HCT116 (cell line): ENCODE measurements around the gene RAB4B. TPM values are rescaled to one million over a fixed set of nuclear protein-coding genes. Genes with fewer than 3 reads are reported as not detected.
A peak's percentile ranks its signal among the peaks of the same experiment; 100 is the strongest.

ENCODE experiments used
- ATAC-seq: fragments of 200-7000 bp; cut with Tn5 transposase; 2 replicates; pipeline ENCODE4 v1.9.1; 2020; ENCODE audit warnings: mild to moderate bottlenecking, moderate library complexity
- BruUV-seq: library from RNA; stranded (reverse); fragments of 400-500 nt; replicated peaks from 2 replicates; lab custom pipeline; 2021; lab: Mats Ljungman, UMichigan
- CTCF ChIA-PET: fragments of 300-600 bp; sonication (Branson Sonifier 250); formaldehyde crosslinking; loops from one replicate; lab custom pipeline; 2021; ENCODE audit warnings: antibody characterized with exemption; lab: Charles Lee
- POLR2A ChIA-PET: fragments of 300-600, 350-600 bp; sonication (Branson Sonifier 250); formaldehyde crosslinking; loops from one replicate; lab custom pipeline; 2021; ENCODE audit warnings: antibody characterized with exemption; lab: Charles Lee
- RAD21 ChIA-PET, 2 experiments: fragments of 300-600 bp; sonication (Branson Sonifier 250); formaldehyde crosslinking; loops; one replicate each; lab custom pipeline; 2023; ENCODE audit warnings: low total read pairs in 2 of 2; ENCODE audit not compliant: uncharacterized antibody in 2 of 2, unreplicated experiment in 2 of 2, low non-redundant PET in 1 of 2; lab: Charles Lee
- DNase-seq: peaks from one replicate; pipeline ENCODE4 v3.0.0-alpha.2; 2010; ENCODE audit warnings: low read depth, low spot score
- H2AFZ ChIP-seq: fragments of 200-600 bp; shearing (Covaris generic), sonication (generic); 2 replicates; pipeline ENCODE4 v1.6.1; 2017; ENCODE audit warnings: low read depth, mixed run types, mixed read lengths, antibody characterized with exemption, low read length; ENCODE audit not compliant: poor library complexity, severe bottlenecking
- H3K27ac ChIP-seq: 2 replicates; pipeline ENCODE4 v1.5.1; 2012; ENCODE audit warnings: low read depth, low read length
- H3K27me3 ChIP-seq: fragments of 200-600 bp; sonication (generic); 2 replicates; pipeline ENCODE4 v1.6.1; 2016; ENCODE audit warnings: mixed run types, low read length, mixed read lengths; ENCODE audit not compliant: insufficient read depth
- H3K36me3 ChIP-seq, 2 experiments: fragments of 200-500 bp in 1 of 2; fragments of 200-600 bp in 1 of 2; sonication (Bioruptor generic) in 1 of 2; sonication (generic) in 1 of 2; 2 replicates each; pipeline versions ENCODE4 v1.5.1 to v1.6.1; 2014 to 2016; ENCODE audit warnings: low read length in 2 of 2, inconsistent platforms in 1 of 2, mixed read lengths in 1 of 2, mixed run types in 1 of 2; ENCODE audit not compliant: insufficient read depth in 2 of 2, control insufficient read depth in 1 of 2
- H3K4me1 ChIP-seq, 2 experiments: fragments of 200-600 bp in 1 of 2; sonication (generic) in 1 of 2; 2 replicates each; pipeline versions ENCODE4 v1.5.1 to v1.6.1; 2012 to 2017; ENCODE audit warnings: low read length in 2 of 2, inconsistent platforms in 1 of 2, mild to moderate bottlenecking in 1 of 2, mixed read lengths in 1 of 2, mixed run types in 1 of 2, moderate library complexity in 1 of 2; ENCODE audit not compliant: insufficient read depth in 2 of 2, control insufficient read depth in 1 of 2
- H3K4me2 ChIP-seq: fragments of 200-600 bp; sonication (generic); 2 replicates; pipeline ENCODE4 v1.6.1; 2017; ENCODE audit warnings: mixed run types, low read length, mixed read lengths
- H3K4me3 ChIP-seq, 2 experiments: fragments of 200-600 bp in 1 of 2; sonication (generic) in 1 of 2; replicated peaks in 1 of 2; 2 replicates each; pipeline ENCODE4 v1.5.1; 2011 to 2016; ENCODE audit warnings: low read length in 2 of 2, control low read depth in 1 of 2, low read depth in 1 of 2, mild to moderate bottlenecking in 1 of 2, mixed read lengths in 1 of 2, mixed run types in 1 of 2
- H3K79me2 ChIP-seq: fragments of 200-600 bp; sonication (generic); 2 replicates; pipeline ENCODE4 v1.6.1; 2017; ENCODE audit warnings: mild to moderate bottlenecking, mixed run types, low read length, moderate library complexity, mixed read lengths; ENCODE audit not compliant: insufficient read depth
- H3K9ac ChIP-seq: fragments of 200-600 bp; sonication (generic); 2 replicates; pipeline ENCODE4 v1.6.1; 2016; ENCODE audit warnings: low read length, mixed read lengths
- H3K9me2 ChIP-seq: fragments of 200-600 bp; sonication (generic), shearing (Covaris generic); 2 replicates; pipeline ENCODE4 v1.6.1; 2017; ENCODE audit warnings: mixed run types, mild to moderate bottlenecking, moderate library complexity; ENCODE audit not compliant: insufficient read depth
- H3K9me3 ChIP-seq, 2 experiments: fragments of 200-500 bp in 1 of 2; fragments of 200-600 bp in 1 of 2; sonication (Bioruptor generic) in 1 of 2; sonication (generic) in 1 of 2; 2 replicates each; pipeline ENCODE4 v1.6.1; 2014 to 2017; ENCODE audit warnings: low read length in 2 of 2, mixed read lengths in 2 of 2, inconsistent platforms in 1 of 2, low read depth in 1 of 2, mild to moderate bottlenecking in 1 of 2, mixed run types in 1 of 2, moderate library complexity in 1 of 2; ENCODE audit not compliant: control insufficient read depth in 1 of 2, insufficient read depth in 1 of 2
- H4K20me1 ChIP-seq: fragments of 200-600 bp; sonication (generic), shearing (Covaris generic); 2 replicates; pipeline ENCODE4 v1.6.1; 2017; ENCODE audit warnings: mixed run types, mild to moderate bottlenecking, moderate library complexity; ENCODE audit not compliant: insufficient read depth
- CBX3 ChIP-seq: IDR thresholded peaks from 2 replicates; pipeline ENCODE4 v1.6.1; 2012; ENCODE audit warnings: low read depth
- EGR1 ChIP-seq: IDR thresholded peaks from 2 replicates; pipeline ENCODE4 v1.6.1; 2012; ENCODE audit warnings: low read depth
- EZH2phosphoT487 ChIP-seq: fragments of 200-600 bp; IDR thresholded peaks from 2 replicates; pipeline ENCODE4 v1.6.1; 2018; ENCODE audit warnings: antibody characterized with exemption, borderline replicate concordance
- FOSL1 ChIP-seq: IDR thresholded peaks from 2 replicates; pipeline ENCODE4 v1.6.1; 2012; ENCODE audit warnings: low read depth
- JUND ChIP-seq: IDR thresholded peaks from 2 replicates; pipeline ENCODE4 v1.6.1; 2012
- POLR2A ChIP-seq: IDR thresholded peaks from 2 replicates; pipeline ENCODE4 v1.7.0; 2011; ENCODE audit warnings: borderline replicate concordance; ENCODE audit not compliant: insufficient read depth, insufficient read length; ENCODE audit errors: extremely low read depth
- POLR2AphosphoS5 ChIP-seq: IDR thresholded peaks from 2 replicates; pipeline ENCODE4 v1.6.1; 2011; ENCODE audit warnings: mild to moderate bottlenecking, low read depth, low read length, moderate library complexity
- RAD21 ChIP-seq: IDR thresholded peaks from 2 replicates; pipeline ENCODE4 v1.6.1; 2012; ENCODE audit warnings: low read depth, mild to moderate bottlenecking
- SP1 ChIP-seq: IDR thresholded peaks from 2 replicates; pipeline ENCODE4 v1.6.1; 2012; ENCODE audit warnings: low read depth
- TCF7L2 ChIP-seq: IDR thresholded peaks from 2 replicates; pipeline ENCODE4 v1.7.0; 2011; ENCODE audit warnings: borderline replicate concordance, inconsistent platforms; ENCODE audit not compliant: insufficient read depth, insufficient read length; ENCODE audit errors: extremely low read depth
- YY1 ChIP-seq: IDR thresholded peaks from 2 replicates; pipeline ENCODE4 v1.6.1; 2011; ENCODE audit warnings: low read length, low read depth, moderate library complexity, mild to moderate bottlenecking; ENCODE audit not compliant: insufficient replicate concordance; ENCODE audit errors: extremely low read depth
- ZFX ChIP-seq: fragments of 450-650 bp; IDR thresholded peaks from 2 replicates; pipeline ENCODE4 v1.6.1; 2017
- ZNF274 ChIP-seq: fragments of 200-500 bp; sonication (Bioruptor generic); IDR thresholded peaks from 2 replicates; pipeline ENCODE4 v1.6.1; 2014; ENCODE audit warnings: mild to moderate bottlenecking, low read depth, low read length, inconsistent platforms
- intact Hi-C: fragments of 100-400 bp; cut with micrococcal nuclease; formaldehyde crosslinking; loops from 2 replicates; pipeline ENCODE4 v1.10.0; 2022
- total RNA-seq: library from RNA; stranded (reverse); gene quantifications from one replicate; pipeline ENCODE4 v1.2.1, GENCODE V29; 2021; ENCODE audit not compliant: unreplicated experiment
- TF ChIP-seq, protein P1 (sequence below): IDR thresholded peaks from 2 replicates; pipeline ENCODE4 v1.6.1; 2012
- TF ChIP-seq, protein P2 (sequence below): IDR thresholded peaks from 2 replicates; pipeline ENCODE4 v1.6.1; 2012
- TF ChIP-seq, protein P3 (sequence below): IDR thresholded peaks from 2 replicates; pipeline ENCODE4 v1.6.1; 2011; ENCODE audit warnings: mild to moderate bottlenecking, low read length, moderate library complexity; ENCODE audit not compliant: insufficient replicate concordance; ENCODE audit errors: extremely low read depth
- TF ChIP-seq, protein P4 (sequence below), 3 experiments: fragments of 200-600 bp in 1 of 3; sonication (generic) in 1 of 3; IDR thresholded peaks in 2 of 3; conservative IDR thresholded peaks in 1 of 3; 2 replicates each; pipeline ENCODE4 v1.5.1; 2012 to 2017; ENCODE audit warnings: low read depth in 2 of 3, low read length in 2 of 3, antibody characterized with exemption in 1 of 3, borderline replicate concordance in 1 of 3, control low read depth in 1 of 3, mild to moderate bottlenecking in 1 of 3, mixed read lengths in 1 of 3, mixed run types in 1 of 3, moderate library complexity in 1 of 3; ENCODE audit not compliant: insufficient read depth in 1 of 3

RAB4B gene
- total RNA-seq, 1 experiment from 2014 or later = 18.7 TPM

DNA sequence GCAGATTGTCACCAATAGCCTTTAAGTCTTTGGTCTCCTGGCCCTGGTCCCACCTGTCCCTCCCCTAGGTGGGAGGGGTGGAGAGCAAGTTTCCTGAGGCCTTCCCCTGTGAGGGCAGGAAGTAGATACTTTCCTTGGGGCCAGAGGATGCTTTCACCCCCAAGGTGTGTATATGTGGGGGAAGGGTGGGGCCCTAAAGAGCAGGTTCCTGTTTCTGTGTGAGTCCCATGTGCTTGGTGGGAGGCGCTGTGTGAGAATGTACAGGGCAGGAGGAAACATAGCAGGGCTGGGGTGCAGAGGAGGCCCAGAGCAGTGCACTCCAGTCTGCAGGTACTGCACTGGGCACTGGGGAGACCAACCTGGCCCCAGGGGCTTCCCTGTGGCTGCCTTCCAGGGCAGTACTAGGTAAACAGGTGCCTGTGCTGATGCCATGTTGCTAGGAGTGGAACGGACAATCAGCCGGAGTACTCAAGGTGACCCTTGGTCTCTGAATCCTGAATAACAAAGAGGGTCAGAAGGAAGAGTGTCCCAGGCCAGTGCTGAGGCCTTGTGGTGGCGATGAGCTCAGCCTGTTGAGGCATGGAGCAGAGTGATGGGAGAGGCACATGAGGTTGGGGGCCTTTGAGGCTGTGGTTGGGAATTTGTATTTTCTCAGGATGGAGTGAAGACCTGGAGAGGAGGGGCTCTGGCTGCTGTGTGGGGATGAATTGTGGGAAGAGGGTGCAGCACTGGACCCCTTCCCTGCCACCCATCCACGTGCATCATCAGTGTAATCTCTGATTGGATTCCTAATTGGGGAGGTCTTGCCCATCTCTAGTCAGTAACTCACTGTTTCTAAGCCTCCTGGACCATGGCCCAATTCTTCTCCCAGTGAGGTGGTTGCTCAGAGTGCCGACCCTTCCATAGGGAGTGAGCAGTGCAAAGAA is 26.1 kb downstream of the RAB4B start:
- TF ChIP-seq ZFX (no peak), SP1 (no peak), YY1 (no peak), RAD21 (no peak), CBX3 (no peak), FOSL1 (no peak), ZNF274 (no peak), POLR2AphosphoS5 (no peak), POLR2A (no peak), EGR1 (no peak), JUND (no peak), EZH2phosphoT487 (no peak), TCF7L2 (no peak)
- TF ChIP-seq, protein P1, sequence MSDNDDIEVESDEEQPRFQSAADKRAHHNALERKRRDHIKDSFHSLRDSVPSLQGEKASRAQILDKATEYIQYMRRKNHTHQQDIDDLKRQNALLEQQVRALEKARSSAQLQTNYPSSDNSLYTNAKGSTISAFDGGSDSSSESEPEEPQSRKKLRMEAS = no peak
- TF ChIP-seq, protein P2, sequence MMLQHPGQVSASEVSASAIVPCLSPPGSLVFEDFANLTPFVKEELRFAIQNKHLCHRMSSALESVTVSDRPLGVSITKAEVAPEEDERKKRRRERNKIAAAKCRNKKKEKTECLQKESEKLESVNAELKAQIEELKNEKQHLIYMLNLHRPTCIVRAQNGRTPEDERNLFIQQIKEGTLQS = no peak
- TF ChIP-seq, protein P3, sequence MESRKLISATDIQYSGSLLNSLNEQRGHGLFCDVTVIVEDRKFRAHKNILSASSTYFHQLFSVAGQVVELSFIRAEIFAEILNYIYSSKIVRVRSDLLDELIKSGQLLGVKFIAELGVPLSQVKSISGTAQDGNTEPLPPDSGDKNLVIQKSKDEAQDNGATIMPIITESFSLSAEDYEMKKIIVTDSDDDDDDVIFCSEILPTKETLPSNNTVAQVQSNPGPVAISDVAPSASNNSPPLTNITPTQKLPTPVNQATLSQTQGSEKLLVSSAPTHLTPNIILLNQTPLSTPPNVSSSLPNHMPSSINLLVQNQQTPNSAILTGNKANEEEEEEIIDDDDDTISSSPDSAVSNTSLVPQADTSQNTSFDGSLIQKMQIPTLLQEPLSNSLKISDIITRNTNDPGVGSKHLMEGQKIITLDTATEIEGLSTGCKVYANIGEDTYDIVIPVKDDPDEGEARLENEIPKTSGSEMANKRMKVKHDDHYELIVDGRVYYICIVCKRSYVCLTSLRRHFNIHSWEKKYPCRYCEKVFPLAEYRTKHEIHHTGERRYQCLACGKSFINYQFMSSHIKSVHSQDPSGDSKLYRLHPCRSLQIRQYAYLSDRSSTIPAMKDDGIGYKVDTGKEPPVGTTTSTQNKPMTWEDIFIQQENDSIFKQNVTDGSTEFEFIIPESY = no peak
- TF ChIP-seq, protein P4, sequence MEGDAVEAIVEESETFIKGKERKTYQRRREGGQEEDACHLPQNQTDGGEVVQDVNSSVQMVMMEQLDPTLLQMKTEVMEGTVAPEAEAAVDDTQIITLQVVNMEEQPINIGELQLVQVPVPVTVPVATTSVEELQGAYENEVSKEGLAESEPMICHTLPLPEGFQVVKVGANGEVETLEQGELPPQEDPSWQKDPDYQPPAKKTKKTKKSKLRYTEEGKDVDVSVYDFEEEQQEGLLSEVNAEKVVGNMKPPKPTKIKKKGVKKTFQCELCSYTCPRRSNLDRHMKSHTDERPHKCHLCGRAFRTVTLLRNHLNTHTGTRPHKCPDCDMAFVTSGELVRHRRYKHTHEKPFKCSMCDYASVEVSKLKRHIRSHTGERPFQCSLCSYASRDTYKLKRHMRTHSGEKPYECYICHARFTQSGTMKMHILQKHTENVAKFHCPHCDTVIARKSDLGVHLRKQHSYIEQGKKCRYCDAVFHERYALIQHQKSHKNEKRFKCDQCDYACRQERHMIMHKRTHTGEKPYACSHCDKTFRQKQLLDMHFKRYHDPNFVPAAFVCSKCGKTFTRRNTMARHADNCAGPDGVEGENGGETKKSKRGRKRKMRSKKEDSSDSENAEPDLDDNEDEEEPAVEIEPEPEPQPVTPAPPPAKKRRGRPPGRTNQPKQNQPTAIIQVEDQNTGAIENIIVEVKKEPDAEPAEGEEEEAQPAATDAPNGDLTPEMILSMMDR (IDR thresholded peaks at IDR 0.05 in 2 of 3, conservative IDR thresholded peaks at IDR 0.05 in 1 of 3; ENCODE audit: borderline replicate concordance in 1 of 3, insufficient read depth in 1 of 3, low read depth in 2 of 3, low read length in 2 of 3) = no peak
- Histone ChIP-seq H3K4me1 (peaks cover 13 to 61% of the 10 kb centered on the region in 2 experiments; a peak in 3 of 4 replicates), H4K20me1 (peaks cover 4% of the 10 kb centered on the region; the same call in 1 of the 2 replicates), H3K27ac (peak overlapping the region; percentile 33; the same call in 1 of the 2 replicates), H2AFZ (no peak overlapping the region), H3K27me3 (no peaks in the 10 kb centered on the region), H3K9ac (no peak overlapping the region), H3K79me2 (peaks cover 87% of the 10 kb centered on the region), H3K4me2 (0 out of 2 replicates have a peak overlapping the region, but pooled peaks have one; percentile 10), H3K36me3 (peaks cover 17 to 33% of the 10 kb centered on the region in 2 experiments; a peak in 3 of 4 replicates), H3K4me3 (no peak overlapping the region), H3K9me2 (no peaks in the 10 kb centered on the region), H3K9me3 (no peaks in the 10 kb centered on the region)
- no peak for ATAC-seq
- POLR2A ChIA-PET = no interaction called here
- no TSS peak for BruUV-seq
- RAD21 ChIA-PET = no interaction called here
- CTCF ChIA-PET = no interaction called here
- intact Hi-C loops = no loop called here
- DNase-seq = no peak
